Gastrocnemius medialis (tissue), 4 donors: Measurements from ENCODE around the gene TMEM198. TPM values are rescaled to one million over a fixed set of nuclear protein-coding genes. Genes with fewer than 3 reads are reported as not detected.

ENCODE experiments used
- ATAC-seq, 2 donors: fragments of 150-250 bp; one replicate each; pipeline ENCODE4 v1.9.1; 2016
- DNase-seq, 2 donors: peaks; one replicate each; pipeline ENCODE4 v3.0.0-alpha.2; 2019
- H3K27ac ChIP-seq, 4 donors: fragments of 200-600 bp; sonication (generic); 1 replicate in 1 of 4; 2 replicates in 3 of 4; pipeline ENCODE4 v1.5.1; 2016 to 2018; ENCODE audit warnings: mild to moderate bottlenecking in 2 of 4, moderate library complexity in 1 of 4
- H3K27me3 ChIP-seq, 3 donors: fragments of 200-600 bp; sonication (generic) in 2 of 3; 1 replicate in 1 of 3; 2 replicates in 2 of 3; pipeline versions ENCODE4 v1.5.1 to v1.6.0; 2016 to 2019; ENCODE audit warnings: mild to moderate bottlenecking in 1 of 3, moderate library complexity in 1 of 3
- H3K36me3 ChIP-seq, 2 donors: fragments of 200-600 bp; sonication (generic) in 1 of 2; one replicate each; pipeline ENCODE4 v1.5.1; 2017 to 2018
- H3K4me1 ChIP-seq, 2 donors: fragments of 200-600 bp; sonication (generic) in 1 of 2; one replicate each; pipeline ENCODE4 v1.5.1; 2016 to 2017; ENCODE audit warnings: mild to moderate bottlenecking in 2 of 2
- H3K4me3 ChIP-seq, 4 donors: fragments of 200-600 bp; sonication (generic) in 3 of 4; 1 replicate in 1 of 4; 2 replicates in 3 of 4; pipeline ENCODE4 v1.5.1; 2016 to 2019; ENCODE audit warnings: mild to moderate bottlenecking in 2 of 4
- H3K9me3 ChIP-seq, 3 donors: fragments of 200-600 bp; sonication (generic) in 2 of 3; 1 replicate in 1 of 3; 2 replicates in 2 of 3; pipeline ENCODE4 v1.5.1; 2016 to 2019
- POLR2A ChIP-seq, 2 donors: fragments of 450-650 bp; IDR thresholded peaks; one replicate each; pipeline ENCODE4 v1.6.1; 2017; ENCODE audit warnings: antibody characterized with exemption in 2 of 2, mild to moderate bottlenecking in 2 of 2, moderate library complexity in 2 of 2
- in situ Hi-C, 4 donors: fragments of 200-750 bp; cut with MboI; loops; one replicate each; pipeline versions ENCODE4 v1.15.0 to v1.8.0; 2017; ENCODE audit warnings: low sequenced_read_pairs in 4 of 4
- intact Hi-C: fragments of 100-400 bp; cut with DNase I; formaldehyde crosslinking; loops from one replicate; pipeline ENCODE4 v1.15.1; 2023; ENCODE audit warnings: low total_unique reads
- total RNA-seq, 4 donors: library from RNA; depleted of rRNA; stranded (reverse); fragments of >200 nt; gene quantifications; one replicate each; pipeline versions ENCODE4 v1.1.0 to v1.2.3, GENCODE V29; 2016
- TF ChIP-seq, protein P1 (sequence below), 5 experiments: fragments of 450-650 bp in 3 of 5; fragments of 200-600 bp in 2 of 5; sonication (generic) in 2 of 5; IDR thresholded peaks in 4 of 5; conservative IDR thresholded peaks in 1 of 5; 1 replicate in 4 of 5; 2 replicates in 1 of 5; pipeline ENCODE4 v1.5.1; 2016 to 2019; ENCODE audit warnings: antibody characterized with exemption in 5 of 5, mild to moderate bottlenecking in 3 of 5, moderate library complexity in 3 of 5

TMEM198 gene
- total RNA-seq, 4 donors from 2014 or later, result 0.87 to 6.7 (median 3.3) TPM

DNA sequence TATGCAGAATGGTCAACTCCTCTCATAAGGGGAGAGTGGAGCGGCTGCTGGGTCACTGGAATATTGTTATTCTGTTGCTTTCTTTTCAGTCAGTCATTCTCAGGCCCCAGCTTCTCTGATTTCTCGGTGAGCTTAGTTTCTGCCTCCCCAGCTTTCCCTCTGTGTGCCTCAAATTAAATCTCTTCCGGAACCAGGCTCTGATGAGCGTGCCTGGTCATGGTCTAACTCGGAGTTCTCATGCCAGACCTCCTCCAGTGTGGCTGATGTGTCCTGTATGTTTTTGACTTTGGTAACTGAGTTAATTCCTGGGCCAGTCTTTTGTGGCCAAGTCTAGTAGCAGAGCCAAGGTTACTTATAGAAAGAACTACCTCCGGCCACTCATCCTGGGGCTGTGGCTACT lies 48.9 kb downstream of the TMEM198 start:
- peaks cover 6 to 8% of the 10 kb centered on the region in 2 donors for H3K4me1 ChIP-seq
- no peaks in the 10 kb centered on the region for H3K9me3 ChIP-seq
- intact Hi-C loops, result no loop called here
- no peak overlapping the region for H3K4me3 ChIP-seq
- H3K27me3 ChIP-seq, result no peaks in the 10 kb centered on the region
- in situ Hi-C loops, result no loop called here
- ATAC-seq, result no peak
- TF ChIP-seq, protein P1, sequence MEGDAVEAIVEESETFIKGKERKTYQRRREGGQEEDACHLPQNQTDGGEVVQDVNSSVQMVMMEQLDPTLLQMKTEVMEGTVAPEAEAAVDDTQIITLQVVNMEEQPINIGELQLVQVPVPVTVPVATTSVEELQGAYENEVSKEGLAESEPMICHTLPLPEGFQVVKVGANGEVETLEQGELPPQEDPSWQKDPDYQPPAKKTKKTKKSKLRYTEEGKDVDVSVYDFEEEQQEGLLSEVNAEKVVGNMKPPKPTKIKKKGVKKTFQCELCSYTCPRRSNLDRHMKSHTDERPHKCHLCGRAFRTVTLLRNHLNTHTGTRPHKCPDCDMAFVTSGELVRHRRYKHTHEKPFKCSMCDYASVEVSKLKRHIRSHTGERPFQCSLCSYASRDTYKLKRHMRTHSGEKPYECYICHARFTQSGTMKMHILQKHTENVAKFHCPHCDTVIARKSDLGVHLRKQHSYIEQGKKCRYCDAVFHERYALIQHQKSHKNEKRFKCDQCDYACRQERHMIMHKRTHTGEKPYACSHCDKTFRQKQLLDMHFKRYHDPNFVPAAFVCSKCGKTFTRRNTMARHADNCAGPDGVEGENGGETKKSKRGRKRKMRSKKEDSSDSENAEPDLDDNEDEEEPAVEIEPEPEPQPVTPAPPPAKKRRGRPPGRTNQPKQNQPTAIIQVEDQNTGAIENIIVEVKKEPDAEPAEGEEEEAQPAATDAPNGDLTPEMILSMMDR (IDR thresholded peaks at IDR 0.05 in 4 of 5, conservative IDR thresholded peaks at IDR 0.05 in 1 of 5), result no peak
- no peak for TF ChIP-seq POLR2A (IDR thresholded peaks at IDR 0.05)
- no peak overlapping the region for H3K27ac ChIP-seq
- DNase-seq, result no peak
- no peaks in the 10 kb centered on the region for H3K36me3 ChIP-seq

DNA sequence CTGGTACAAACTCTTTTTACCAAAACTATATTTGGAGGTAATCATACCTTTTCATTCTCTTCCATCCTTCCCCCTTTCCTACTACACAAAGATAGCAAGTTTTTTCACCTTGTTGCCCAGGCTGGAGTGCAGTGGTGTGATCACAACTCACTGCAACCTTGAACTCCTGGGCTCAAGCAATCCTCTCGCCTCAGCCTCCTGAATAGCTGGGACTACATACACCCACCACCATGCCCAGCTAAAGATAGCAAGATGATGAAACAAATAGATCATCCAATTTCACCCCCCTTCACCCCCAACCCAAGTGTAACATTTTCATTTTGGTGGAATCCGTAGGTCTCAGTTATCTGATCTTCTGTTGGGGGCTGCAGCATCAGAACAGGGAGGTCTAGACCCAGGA lies 49.3 kb downstream of the TMEM198 start:
- Histone ChIP-seq H3K4me3 (no peak overlapping the region), H3K9me3 (no peaks in the 10 kb centered on the region), H3K4me1 (peaks cover 6 to 9% of the 10 kb centered on the region in 2 donors), H3K36me3 (no peaks in the 10 kb centered on the region), H3K27ac (no peak overlapping the region), H3K27me3 (no peaks in the 10 kb centered on the region)
- TF ChIP-seq POLR2A (IDR thresholded peaks at IDR 0.05), result no peak
- TF ChIP-seq, protein P1 (IDR thresholded peaks at IDR 0.05 in 4 of 5, conservative IDR thresholded peaks at IDR 0.05 in 1 of 5), result no peak
- ATAC-seq (no peak), DNase-seq (no peak)
- intact Hi-C loops, result no loop called here
- in situ Hi-C loops, result no loop called here

DNA sequence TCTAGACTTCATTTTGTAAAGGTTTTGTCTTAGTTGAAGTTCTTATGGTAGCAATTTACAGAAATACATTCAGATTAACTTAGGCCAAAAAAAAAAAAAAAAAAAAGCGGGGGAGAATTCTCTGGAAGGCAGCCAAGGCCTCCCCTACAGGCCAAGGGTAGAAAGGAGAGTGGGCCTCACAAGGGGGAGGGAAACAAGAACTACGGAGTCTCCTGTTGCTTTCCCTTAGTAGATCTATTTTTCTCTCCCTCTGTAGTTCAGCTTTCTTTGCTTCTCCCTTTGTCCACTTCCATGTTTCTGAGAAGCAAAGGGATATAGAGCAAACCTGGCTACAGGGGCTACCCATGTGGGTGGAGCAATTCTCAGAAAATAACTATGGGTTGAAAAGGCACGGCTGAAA lies 51.4 kb downstream of the TMEM198 start:
- Histone ChIP-seq H3K27me3 (no peaks in the 10 kb centered on the region), H3K36me3 (no peaks in the 10 kb centered on the region), H3K27ac (no peak overlapping the region), H3K4me3 (no peak overlapping the region), H3K9me3 (no peaks in the 10 kb centered on the region), H3K4me1 (peaks cover 12 to 16% of the 10 kb centered on the region in 2 donors)
- in situ Hi-C loops (no loop called here), intact Hi-C loops (loop anchor here (5.0 kb wide), 3 partner anchors 98 to 348 kb away; partner anchors contain the start of genes DNPEP, GLB1L, GMPPA and STK16)
- ATAC-seq, result no peak
- TF ChIP-seq, protein P1 (IDR thresholded peaks at IDR 0.05 in 4 of 5, conservative IDR thresholded peaks at IDR 0.05 in 1 of 5), result no peak
- no peak for TF ChIP-seq POLR2A (IDR thresholded peaks at IDR 0.05)
- DNase-seq, result no peak

DNA sequence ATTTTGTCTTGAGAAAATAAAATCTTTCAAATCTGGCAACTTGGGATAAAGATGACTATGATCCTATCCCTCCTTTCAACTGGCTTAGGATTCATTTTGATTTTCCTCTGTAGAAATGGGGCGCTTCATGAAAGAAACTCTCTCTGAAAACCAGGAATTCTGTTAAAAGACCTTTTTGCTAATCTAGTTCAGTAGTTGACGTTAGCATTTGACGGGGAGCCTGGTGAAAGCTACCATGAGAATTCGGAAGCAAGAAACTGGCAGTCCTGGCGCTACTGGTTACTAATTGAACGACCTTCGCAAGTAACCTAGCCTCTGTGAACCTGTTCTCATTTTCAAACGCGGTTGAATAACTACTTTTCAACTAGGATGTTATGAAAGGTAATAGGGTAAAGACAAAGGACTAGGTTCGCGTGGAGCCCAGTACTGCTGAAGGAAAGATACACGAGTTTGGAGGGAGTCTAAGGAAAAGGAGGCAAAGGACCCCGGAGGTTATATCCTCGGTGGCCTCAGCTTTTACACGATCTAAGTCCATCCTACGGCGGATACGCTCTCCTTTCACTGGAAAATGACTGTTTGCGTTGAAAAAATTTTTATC lies 53.2 kb downstream of the TMEM198 start:
- in situ Hi-C loops, result no loop called here
- intact Hi-C loops, result loop anchor here (1.0 to 5.0 kb wide), 4 partner anchors 45 to 350 kb away; partner anchors contain the start of genes DNPEP, GLB1L, GMPPA and STK16

More for the DNA sequence above, 53.2 kb downstream of the TMEM198 start:
- H3K4me3 ChIP-seq, result peak overlapping the region; percentile 73 to 91 (median 84)
- ATAC-seq, result peak in 1 of 2 donors; percentile 5
- peaks cover 12 to 16% of the 10 kb centered on the region in 2 donors for H3K4me1 ChIP-seq
- H3K27me3 ChIP-seq, result no peaks in the 10 kb centered on the region
- H3K36me3 ChIP-seq, result peaks cover 0 to 2% of the 10 kb centered on the region in 2 donors
- H3K9me3 ChIP-seq, result no peaks in the 10 kb centered on the region
- peak overlapping the region; percentile 88 to 96 (median 92) for H3K27ac ChIP-seq
- DNase-seq, result no peak
- TF ChIP-seq POLR2A (IDR thresholded peaks at IDR 0.05), result no peak
- TF ChIP-seq, protein P1 (IDR thresholded peaks at IDR 0.05 in 4 of 5, conservative IDR thresholded peaks at IDR 0.05 in 1 of 5), result no peak
